ENCODE measurements around the gene PFKM.
A peak's percentile ranks its signal among the peaks of the same experiment; 100 is the strongest.

Gene PFKM
- total RNA-seq = 10.8 to 54.4 (median 19.0) reads per million in 9 experiments

GRCh38 chr12:48119078-48119833 is at the start of gene PFKM:
PFKM (plus strand) TSS chr12:48119364; CDS start chr12:48122775, 3,411 bp downstream.
- H3K9me3 Mint-ChIP-seq = no peaks in the 10 kb centered on the region
- DNase-seq (peak; percentile 23 to 40 (median 35)), ATAC-seq (replicated peaks) (peak; percentile 97)
- H3K27ac Mint-ChIP-seq = peak within 1 kb of the TSS; percentile 76 to 92
- H3K27me3 Mint-ChIP-seq = peaks cover 24 to 40% of the 10 kb centered on the region in 2 donors
- H3K4me1 Mint-ChIP-seq (ENCODE audit: low read depth in 2 of 2) = peaks cover 13 to 14% of the 10 kb centered on the region in 2 donors
- H3K4me3 Mint-ChIP-seq = peak within 1 kb of the TSS; percentile 92 to 97
- H3K36me3 Mint-ChIP-seq (ENCODE audit: insufficient read depth) = no peaks in the 10 kb centered on the region

DNA sequence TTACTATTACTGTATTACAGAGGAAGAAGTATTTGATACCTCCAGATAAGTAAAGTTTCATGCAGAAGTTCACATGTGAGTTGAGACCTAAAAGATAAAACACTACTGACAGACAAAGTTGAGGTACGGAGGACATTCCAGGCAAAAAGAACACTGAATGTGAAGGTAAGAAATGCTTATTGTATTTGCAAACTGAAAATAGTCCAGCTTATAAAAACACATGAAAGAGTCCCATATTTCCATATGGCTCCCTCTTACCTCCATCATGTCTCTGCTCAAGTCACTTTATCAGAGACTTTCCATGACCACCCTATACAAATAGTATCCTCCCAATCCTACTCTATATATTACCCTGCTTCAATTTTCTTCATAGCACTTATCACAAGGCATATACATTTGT is 49.1 kb upstream of the PFKM start:
- H3K4me3 Mint-ChIP-seq = no peak overlapping the region
- H3K27ac Mint-ChIP-seq = no peak overlapping the region
- H3K4me1 Mint-ChIP-seq (ENCODE audit: low read depth in 2 of 2) = peaks cover 0 to 3% of the 10 kb centered on the region in 2 donors
- H3K27me3 Mint-ChIP-seq = no peaks in the 10 kb centered on the region
- peaks cover 57% of the 10 kb centered on the region for H3K36me3 Mint-ChIP-seq (ENCODE audit: insufficient read depth)
- DNase-seq (no peak), ATAC-seq (replicated peaks) (no peak)
- H3K9me3 Mint-ChIP-seq = no peaks in the 10 kb centered on the region

- DNase-seq (no peak), ATAC-seq (replicated peaks) (no peak)
- Mint-ChIP-seq H3K4me1 (ENCODE audit: low read depth in 2 of 2) (peaks cover 0 to 3% of the 10 kb centered on the region in 2 donors), H3K9me3 (no peaks in the 10 kb centered on the region), H3K27me3 (no peaks in the 10 kb centered on the region), H3K27ac (peak overlapping the region in 1 of 2 donors; percentile 50), H3K36me3 (ENCODE audit: insufficient read depth) (peaks cover 51% of the 10 kb centered on the region), H3K4me3 (no peak overlapping the region)
Observed at GRCh38 chr12:48070731-48071130, 48.4 kb upstream of the PFKM start.

DNA sequence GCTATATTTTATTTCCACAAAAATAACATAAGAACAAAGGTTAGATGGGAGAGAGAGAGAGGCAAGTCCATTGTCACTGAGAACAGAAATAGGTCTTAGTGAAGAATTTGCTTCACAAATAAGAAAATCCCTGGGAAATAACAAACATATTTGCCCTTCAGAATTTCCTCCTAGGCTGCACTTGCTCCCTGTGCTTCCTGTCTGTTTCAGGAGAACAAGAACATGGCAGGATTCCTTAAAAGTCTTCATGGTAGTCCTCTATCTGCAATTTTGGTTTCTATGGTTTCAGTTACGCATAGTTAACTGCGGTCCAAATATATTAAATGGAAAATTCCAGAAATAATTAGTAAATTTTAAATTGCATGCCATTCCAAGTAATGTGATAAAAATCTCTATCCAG is 47.4 kb upstream of the PFKM start:
- Mint-ChIP-seq H3K36me3 (ENCODE audit: insufficient read depth) (peaks cover 40% of the 10 kb centered on the region), H3K27ac (no peak overlapping the region), H3K27me3 (no peaks in the 10 kb centered on the region), H3K9me3 (no peaks in the 10 kb centered on the region), H3K4me3 (no peak overlapping the region), H3K4me1 (ENCODE audit: low read depth in 2 of 2) (peaks cover 1 to 3% of the 10 kb centered on the region in 2 donors)
- ATAC-seq (replicated peaks) (no peak), DNase-seq (no peak)

GRCh38 chr12:48072266-48072665 is 46.9 kb upstream of the PFKM start:
- Mint-ChIP-seq H3K27me3 (no peaks in the 10 kb centered on the region), H3K9me3 (no peaks in the 10 kb centered on the region), H3K4me1 (ENCODE audit: low read depth in 2 of 2) (peaks cover 2 to 6% of the 10 kb centered on the region in 2 donors), H3K4me3 (no peak overlapping the region), H3K27ac (no peak overlapping the region), H3K36me3 (ENCODE audit: insufficient read depth) (peaks cover 38% of the 10 kb centered on the region)
- no peak for ATAC-seq (replicated peaks)
- no peak for DNase-seq

DNA sequence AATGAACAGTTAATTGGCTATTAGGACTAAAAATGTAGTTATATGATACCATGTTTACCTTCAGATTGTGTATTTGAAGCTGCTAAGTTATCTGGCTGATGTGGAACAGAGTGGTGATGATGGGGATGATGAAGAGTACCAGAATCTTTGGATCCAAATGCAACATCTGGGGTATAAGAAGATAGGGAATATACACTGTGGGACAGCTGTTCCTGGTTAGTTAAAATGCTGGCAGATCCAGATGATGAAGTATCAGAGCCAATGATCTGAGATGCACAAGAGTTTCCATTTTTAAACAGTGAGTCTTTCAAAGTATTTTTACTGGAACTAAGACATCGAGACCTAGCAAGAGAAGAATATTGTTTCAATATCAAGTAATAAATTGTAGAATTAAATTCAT is 44.9 kb upstream of the PFKM start:
- Mint-ChIP-seq H3K27me3 (no peaks in the 10 kb centered on the region), H3K36me3 (ENCODE audit: insufficient read depth) (peaks cover 27% of the 10 kb centered on the region), H3K27ac (peak overlapping the region in 1 of 2 donors; percentile 11), H3K9me3 (no peaks in the 10 kb centered on the region), H3K4me3 (no peak overlapping the region), H3K4me1 (ENCODE audit: low read depth in 2 of 2) (peaks cover 0 to 6% of the 10 kb centered on the region in 2 donors)
- DNase-seq (no peak), ATAC-seq (replicated peaks) (no peak)

GRCh38 chr12:48075832-48076231 is 43.3 kb upstream of the PFKM start:
- Mint-ChIP-seq H3K27ac (peak overlapping the region in 1 of 2 donors; percentile 30), H3K36me3 (ENCODE audit: insufficient read depth) (peaks cover 24% of the 10 kb centered on the region), H3K4me3 (no peak overlapping the region), H3K27me3 (no peaks in the 10 kb centered on the region), H3K4me1 (ENCODE audit: low read depth in 2 of 2) (peaks cover 0 to 6% of the 10 kb centered on the region in 2 donors), H3K9me3 (no peaks in the 10 kb centered on the region)
- ATAC-seq (replicated peaks) = no peak
- no peak for DNase-seq

GRCh38 chr12:48077111-48077510 is 42.1 kb upstream of the PFKM start:
- ATAC-seq (replicated peaks) (no peak), DNase-seq (no peak)
- Mint-ChIP-seq H3K36me3 (ENCODE audit: insufficient read depth) (peaks cover 23% of the 10 kb centered on the region), H3K4me3 (no peak overlapping the region), H3K27ac (peak overlapping the region in 1 of 2 donors; percentile 5), H3K9me3 (no peaks in the 10 kb centered on the region), H3K4me1 (ENCODE audit: low read depth in 2 of 2) (peaks cover 0 to 6% of the 10 kb centered on the region in 2 donors), H3K27me3 (no peaks in the 10 kb centered on the region)

DNA sequence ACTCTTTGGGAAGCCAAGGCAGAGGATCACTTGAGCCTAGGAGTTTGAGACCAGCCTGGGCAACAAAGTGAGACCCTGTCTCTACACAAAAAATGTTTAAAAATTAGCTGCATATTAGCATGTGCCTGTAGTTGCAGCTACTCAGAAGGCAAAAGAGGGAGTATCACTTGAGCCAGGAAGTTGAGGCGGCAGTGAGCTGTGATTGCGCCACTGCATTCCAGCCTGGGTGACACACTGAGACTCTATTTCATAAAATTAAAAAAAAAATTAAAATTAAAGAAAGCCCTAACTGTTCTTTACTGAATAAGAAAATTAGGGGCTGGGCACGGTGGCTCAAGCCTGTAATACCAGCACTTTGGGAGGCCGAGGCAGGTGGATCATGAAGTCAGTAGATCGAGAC is 40.3 kb upstream of the PFKM start:
- ATAC-seq (replicated peaks) (no peak), DNase-seq (no peak)
- Mint-ChIP-seq H3K36me3 (ENCODE audit: insufficient read depth) (peaks cover 35% of the 10 kb centered on the region), H3K4me3 (no peak overlapping the region), H3K27ac (no peak overlapping the region), H3K27me3 (no peaks in the 10 kb centered on the region), H3K4me1 (ENCODE audit: low read depth in 2 of 2) (peaks cover 0 to 6% of the 10 kb centered on the region in 2 donors), H3K9me3 (no peaks in the 10 kb centered on the region)

GRCh38 chr12:48080285-48080684 is 38.9 kb upstream of the PFKM start:
- Mint-ChIP-seq H3K4me1 (ENCODE audit: low read depth in 2 of 2) (peaks cover 2 to 6% of the 10 kb centered on the region in 2 donors), H3K9me3 (no peaks in the 10 kb centered on the region), H3K4me3 (no peak overlapping the region), H3K27me3 (no peaks in the 10 kb centered on the region), H3K27ac (no peak overlapping the region), H3K36me3 (ENCODE audit: insufficient read depth) (peaks cover 35% of the 10 kb centered on the region)
- no peak for ATAC-seq (replicated peaks)
- DNase-seq = no peak

DNA sequence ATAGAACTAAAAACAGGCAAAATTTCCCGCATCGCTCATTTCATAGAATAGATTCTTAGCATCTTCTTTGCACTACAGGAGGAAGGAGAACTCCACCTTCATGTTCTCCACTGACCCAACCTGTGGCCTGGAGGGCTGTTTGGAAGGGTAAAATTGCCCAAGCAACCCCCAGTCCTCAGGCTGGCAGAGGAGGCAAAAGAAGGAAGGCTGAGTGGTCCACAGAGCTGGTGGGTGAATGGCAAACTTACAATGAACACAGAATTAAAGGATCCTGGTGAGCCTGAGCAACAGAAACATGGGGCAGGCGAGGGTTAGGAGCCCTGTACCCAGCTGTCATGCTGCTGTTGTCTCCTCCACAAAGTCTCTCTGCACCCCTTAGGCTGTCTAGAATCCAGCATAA is 38.3 kb upstream of the PFKM start:
- no peaks in the 10 kb centered on the region for H3K9me3 Mint-ChIP-seq
- no peak for ATAC-seq (replicated peaks)
- no peak for DNase-seq
- H3K36me3 Mint-ChIP-seq (ENCODE audit: insufficient read depth) = peaks cover 40% of the 10 kb centered on the region
- no peaks in the 10 kb centered on the region for H3K27me3 Mint-ChIP-seq
- H3K4me3 Mint-ChIP-seq = no peak overlapping the region
- no peak overlapping the region for H3K27ac Mint-ChIP-seq
- peaks cover 2 to 6% of the 10 kb centered on the region in 2 donors for H3K4me1 Mint-ChIP-seq (ENCODE audit: low read depth in 2 of 2)

GRCh38 chr12:48084066-48084465 is 35.1 kb upstream of the PFKM start:
- no peak overlapping the region for H3K27ac Mint-ChIP-seq
- DNase-seq (no peak), ATAC-seq (replicated peaks) (no peak)
- H3K4me1 Mint-ChIP-seq (ENCODE audit: low read depth in 2 of 2) = peaks cover 0 to 2% of the 10 kb centered on the region in 2 donors
- H3K9me3 Mint-ChIP-seq = no peaks in the 10 kb centered on the region
- peaks cover 66% of the 10 kb centered on the region for H3K36me3 Mint-ChIP-seq (ENCODE audit: insufficient read depth)
- H3K4me3 Mint-ChIP-seq = no peak overlapping the region
- H3K27me3 Mint-ChIP-seq = no peaks in the 10 kb centered on the region

DNA sequence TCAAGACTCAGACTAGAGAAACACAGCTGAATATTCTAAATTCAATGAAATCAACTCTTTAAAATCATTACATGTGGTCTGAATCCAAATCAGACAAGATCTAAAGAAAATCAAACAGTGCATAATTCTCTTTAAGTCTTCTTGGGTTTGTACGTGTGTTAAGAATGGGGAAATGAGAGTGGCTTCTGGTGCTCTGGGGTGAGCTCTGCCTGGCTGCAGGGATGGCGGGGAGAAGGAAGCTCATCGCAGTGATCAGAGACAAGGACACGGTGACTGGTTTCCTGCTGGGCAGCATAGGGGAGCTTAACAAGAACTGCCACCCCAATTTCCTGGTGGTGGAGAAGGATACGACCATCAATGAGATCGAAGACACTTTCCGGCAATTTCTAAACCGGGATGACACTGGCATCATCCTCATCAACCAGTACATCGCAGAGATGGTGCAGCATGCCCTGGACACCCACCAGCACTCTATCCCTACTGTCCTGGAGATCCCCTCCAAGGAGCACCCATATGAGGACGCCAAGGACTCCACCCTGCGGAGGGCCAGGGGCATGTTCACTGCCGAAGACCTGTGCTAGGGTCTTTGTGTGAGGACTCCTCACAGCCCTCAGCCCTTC is 34.2 kb upstream of the PFKM start:
- ATAC-seq (replicated peaks) (no peak), DNase-seq (no peak)
- H3K9me3 Mint-ChIP-seq = no peaks in the 10 kb centered on the region
- peaks cover 0 to 2% of the 10 kb centered on the region in 2 donors for H3K4me1 Mint-ChIP-seq (ENCODE audit: low read depth in 2 of 2)
- H3K27me3 Mint-ChIP-seq = no peaks in the 10 kb centered on the region
- peaks cover 65% of the 10 kb centered on the region for H3K36me3 Mint-ChIP-seq (ENCODE audit: insufficient read depth)
- no peak overlapping the region for H3K4me3 Mint-ChIP-seq
- peak overlapping the region in 1 of 2 donors; percentile 29 for H3K27ac Mint-ChIP-seq

DNA sequence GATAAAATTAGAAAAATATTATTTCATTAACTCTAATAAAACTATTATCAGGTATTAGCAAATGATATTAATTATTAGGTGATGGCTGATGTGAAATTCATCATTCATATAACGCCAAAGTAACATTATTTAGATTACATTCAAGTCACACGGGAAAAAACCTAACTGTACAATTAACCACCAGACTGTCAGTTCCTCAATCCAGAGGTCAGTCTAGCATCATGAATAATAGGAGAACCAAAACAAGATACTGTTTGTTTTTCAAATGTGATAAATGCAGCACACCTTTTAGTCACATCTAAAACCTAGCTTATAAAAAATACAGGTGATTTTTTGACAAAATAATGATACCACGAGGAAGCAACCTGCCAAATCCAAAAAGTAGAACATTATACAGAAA is 32.8 kb upstream of the PFKM start:
- ATAC-seq (replicated peaks) (no peak), DNase-seq (no peak)
- Mint-ChIP-seq H3K36me3 (ENCODE audit: insufficient read depth) (peaks cover 66% of the 10 kb centered on the region), H3K9me3 (no peaks in the 10 kb centered on the region), H3K4me1 (ENCODE audit: low read depth in 2 of 2) (peaks cover 0 to 2% of the 10 kb centered on the region in 2 donors), H3K27ac (no peak overlapping the region), H3K27me3 (no peaks in the 10 kb centered on the region), H3K4me3 (no peak overlapping the region)

All from effector memory CD8-positive, alpha-beta T cell (primary cell).